ENCODE data around the gene SLC22A1.

The SLC22A1 gene

DNA sequence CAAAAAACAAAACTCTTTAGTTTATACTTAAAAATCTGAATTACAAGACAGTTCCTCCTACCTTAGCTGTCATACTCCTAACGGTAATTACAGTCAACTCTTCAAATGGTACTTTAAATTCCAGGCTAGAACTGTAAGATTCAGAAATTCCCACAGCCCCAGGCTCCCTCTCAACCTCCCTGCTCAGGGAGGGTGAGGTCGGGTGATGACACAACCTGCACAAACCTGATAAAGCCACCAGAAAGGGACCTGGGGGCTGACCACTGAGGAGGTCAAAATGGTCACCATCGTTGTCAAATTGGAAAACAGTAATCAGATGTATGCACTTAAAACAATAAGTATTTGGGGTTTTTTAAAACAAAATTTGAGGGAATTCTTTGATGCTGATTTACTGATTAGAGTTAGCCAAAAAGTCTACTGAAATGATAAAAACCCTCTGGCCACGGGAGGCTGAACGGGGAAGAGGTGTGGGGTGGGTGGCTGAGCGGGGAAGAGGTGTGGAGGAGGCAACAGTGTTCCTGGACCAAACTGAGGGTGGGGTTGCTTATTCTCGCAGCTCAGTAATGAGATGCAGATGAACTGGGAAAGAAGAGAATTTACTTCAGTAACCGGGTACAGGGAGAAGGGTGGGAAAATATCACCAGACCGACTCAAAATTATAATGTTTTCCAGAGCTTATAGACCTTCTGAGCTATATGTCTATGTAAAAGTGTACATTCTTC is 52.4 kb downstream of the SLC22A1 start:
- no peak overlapping the region for H3K9ac ChIP-seq (ENCODE audit: low read length)
- no peaks in the 10 kb centered on the region for H3K4me1 ChIP-seq (ENCODE audit: control insufficient read depth, insufficient read depth, low read length)
- no peak overlapping the region for H3K4me3 ChIP-seq (ENCODE audit: low read length)
- no peaks in the 10 kb centered on the region for H3K9me3 ChIP-seq (ENCODE audit: control insufficient read depth, low read length)
- no peaks in the 10 kb centered on the region for H3K27me3 ChIP-seq (ENCODE audit: control insufficient read depth, insufficient read depth, low read length)
- H3K36me3 ChIP-seq (ENCODE audit: control insufficient read depth, insufficient read depth, low read length) = no peaks in the 10 kb centered on the region

DNA sequence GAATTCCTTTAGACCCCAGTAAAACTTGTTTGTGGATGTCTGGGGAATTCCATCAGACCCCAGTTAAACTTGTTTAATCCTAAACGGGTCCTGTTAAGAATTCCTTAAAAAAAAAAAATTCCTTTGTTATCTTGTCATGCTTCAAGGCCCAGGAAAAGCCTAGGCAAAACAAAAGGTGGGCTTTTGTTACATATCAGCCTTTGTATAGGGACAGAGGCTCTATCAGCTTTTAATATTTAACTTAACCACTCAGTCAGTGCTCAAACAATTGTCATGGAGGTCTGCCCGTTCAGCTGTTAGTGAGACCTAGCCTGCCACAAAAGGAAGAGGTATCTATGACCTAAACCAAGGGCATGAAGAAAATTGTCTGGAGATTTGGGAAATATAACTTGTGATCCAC is 53.1 kb downstream of the SLC22A1 start:
- Histone ChIP-seq H3K9me3 (ENCODE audit: control insufficient read depth, low read length) (no peaks in the 10 kb centered on the region), H3K36me3 (ENCODE audit: control insufficient read depth, insufficient read depth, low read length) (no peaks in the 10 kb centered on the region), H3K27me3 (ENCODE audit: control insufficient read depth, insufficient read depth, low read length) (no peaks in the 10 kb centered on the region), H3K4me1 (ENCODE audit: control insufficient read depth, insufficient read depth, low read length) (no peaks in the 10 kb centered on the region), H3K4me3 (ENCODE audit: low read length) (no peak overlapping the region), H3K9ac (ENCODE audit: low read length) (no peak overlapping the region)

DNA sequence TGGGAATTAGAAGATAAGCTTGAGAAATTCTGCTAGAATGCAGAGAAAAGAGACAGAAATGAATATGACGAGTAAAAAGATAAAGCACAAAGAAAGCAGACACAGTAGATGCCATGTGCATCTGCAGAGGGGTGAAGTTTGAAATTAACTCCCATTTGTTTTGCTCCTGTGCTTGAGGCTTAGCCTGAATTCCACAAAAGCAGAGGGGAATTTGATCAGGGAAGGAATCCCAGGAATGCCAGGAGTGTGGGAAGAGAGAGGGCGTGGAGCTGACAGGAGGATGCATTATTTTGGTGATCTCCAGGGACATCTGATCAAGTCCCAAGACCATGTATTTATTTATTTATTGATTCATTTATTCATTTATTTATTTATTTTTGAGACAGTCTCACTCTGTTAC is 55.6 kb downstream of the SLC22A1 start:
- Histone ChIP-seq H3K36me3 (ENCODE audit: control insufficient read depth, insufficient read depth, low read length) (no peaks in the 10 kb centered on the region), H3K4me3 (ENCODE audit: low read length) (no peak overlapping the region), H3K9ac (ENCODE audit: low read length) (no peak overlapping the region), H3K9me3 (ENCODE audit: control insufficient read depth, low read length) (no peaks in the 10 kb centered on the region), H3K27me3 (ENCODE audit: control insufficient read depth, insufficient read depth, low read length) (no peaks in the 10 kb centered on the region), H3K4me1 (ENCODE audit: control insufficient read depth, insufficient read depth, low read length) (no peaks in the 10 kb centered on the region)

DNA sequence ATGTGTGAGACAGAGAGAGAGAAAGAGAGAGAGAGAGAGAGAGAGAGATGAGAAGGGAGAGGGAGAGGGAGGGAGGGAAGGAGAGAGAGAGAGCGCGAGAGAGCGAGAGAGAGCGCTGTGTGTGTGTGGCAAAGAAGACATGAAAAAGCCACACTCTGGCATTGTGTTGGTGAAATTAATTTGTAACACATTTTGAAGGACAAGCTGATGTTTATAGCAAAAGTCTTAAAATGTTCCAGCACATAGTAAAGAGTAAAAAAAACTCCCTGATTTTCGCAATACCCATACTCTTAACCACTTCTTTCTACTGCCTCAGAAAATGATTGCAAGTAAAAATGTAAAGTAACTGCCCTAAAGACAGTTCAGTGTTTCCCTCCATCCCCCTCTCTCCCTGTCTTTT is 56.7 kb downstream of the SLC22A1 start:
- no peaks in the 10 kb centered on the region for H3K36me3 ChIP-seq (ENCODE audit: control insufficient read depth, insufficient read depth, low read length)
- no peaks in the 10 kb centered on the region for H3K4me1 ChIP-seq (ENCODE audit: control insufficient read depth, insufficient read depth, low read length)
- H3K9me3 ChIP-seq (ENCODE audit: control insufficient read depth, low read length) = no peaks in the 10 kb centered on the region
- H3K4me3 ChIP-seq (ENCODE audit: low read length) = no peak overlapping the region
- no peak overlapping the region for H3K9ac ChIP-seq (ENCODE audit: low read length)
- no peaks in the 10 kb centered on the region for H3K27me3 ChIP-seq (ENCODE audit: control insufficient read depth, insufficient read depth, low read length)

DNA sequence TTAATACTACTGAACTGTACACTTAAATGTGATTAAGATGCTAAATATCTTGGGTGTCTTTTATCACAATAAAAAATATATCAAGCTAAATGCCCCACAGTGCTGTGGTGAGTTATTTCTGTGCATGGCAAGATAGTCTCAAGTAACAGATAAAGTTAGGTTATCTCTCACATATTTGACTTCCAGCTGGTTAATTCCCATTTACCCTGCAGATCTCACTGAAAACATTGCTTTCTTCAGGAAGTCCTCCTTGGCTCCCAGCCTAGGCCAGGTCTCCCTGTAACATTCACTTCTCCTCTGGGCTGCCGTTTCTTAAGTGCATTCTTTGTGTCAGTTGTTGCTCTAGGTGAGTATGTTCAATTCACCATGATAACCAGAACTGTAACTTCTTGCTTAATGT is 59.1 kb downstream of the SLC22A1 start:
- no peaks in the 10 kb centered on the region for H3K4me1 ChIP-seq (ENCODE audit: control insufficient read depth, insufficient read depth, low read length)
- no peaks in the 10 kb centered on the region for H3K9me3 ChIP-seq (ENCODE audit: control insufficient read depth, low read length)
- H3K9ac ChIP-seq (ENCODE audit: low read length) = no peak overlapping the region
- no peaks in the 10 kb centered on the region for H3K36me3 ChIP-seq (ENCODE audit: control insufficient read depth, insufficient read depth, low read length)
- H3K4me3 ChIP-seq (ENCODE audit: low read length) = no peak overlapping the region
- H3K27me3 ChIP-seq (ENCODE audit: control insufficient read depth, insufficient read depth, low read length) = no peaks in the 10 kb centered on the region

DNA sequence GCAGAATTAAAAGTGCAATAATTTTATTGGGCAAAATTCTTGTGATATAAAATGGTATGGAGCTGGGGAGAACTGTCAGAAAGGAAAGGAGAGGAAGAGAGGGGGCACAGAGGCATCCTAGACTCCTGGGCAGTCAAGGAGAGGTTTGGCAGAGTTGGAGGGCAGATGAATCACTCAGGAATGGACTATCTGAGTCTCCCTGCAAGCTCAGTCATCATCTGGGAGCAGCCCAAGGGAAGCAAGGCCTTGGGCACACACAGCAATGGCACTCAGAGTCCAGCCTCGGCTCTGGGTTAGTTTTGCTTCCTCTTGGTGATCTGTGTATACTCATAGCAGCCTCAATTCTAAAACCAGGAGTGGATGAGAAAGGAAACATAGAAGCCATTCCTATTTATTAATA is 67.2 kb downstream of the SLC22A1 start:
- H3K9ac ChIP-seq (ENCODE audit: low read length) = no peak overlapping the region
- H3K4me1 ChIP-seq (ENCODE audit: control insufficient read depth, insufficient read depth, low read length) = no peaks in the 10 kb centered on the region
- H3K27me3 ChIP-seq (ENCODE audit: control insufficient read depth, insufficient read depth, low read length) = no peaks in the 10 kb centered on the region
- no peaks in the 10 kb centered on the region for H3K36me3 ChIP-seq (ENCODE audit: control insufficient read depth, insufficient read depth, low read length)
- no peak overlapping the region for H3K4me3 ChIP-seq (ENCODE audit: low read length)
- no peaks in the 10 kb centered on the region for H3K9me3 ChIP-seq (ENCODE audit: control insufficient read depth, low read length)

DNA sequence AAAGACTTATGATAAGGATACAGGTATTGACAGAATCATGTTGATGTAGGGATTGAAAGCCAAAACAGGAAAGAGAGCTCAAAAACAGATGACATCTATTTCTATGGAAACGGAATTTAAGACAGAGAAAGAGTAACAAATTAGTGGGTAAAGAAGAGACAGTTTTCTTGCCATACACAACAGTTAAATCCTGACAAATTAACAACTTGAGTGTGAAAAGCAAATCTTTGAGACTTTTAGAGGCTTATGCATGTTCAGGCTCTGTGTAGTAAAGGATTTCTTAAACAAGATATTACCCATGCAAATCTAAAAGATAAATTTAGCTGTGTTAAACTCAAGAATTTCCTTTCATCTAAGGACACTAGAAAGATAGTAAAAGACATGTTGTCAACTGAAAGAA is 68.5 kb downstream of the SLC22A1 start:
- no peak overlapping the region for H3K4me3 ChIP-seq (ENCODE audit: low read length)
- H3K36me3 ChIP-seq (ENCODE audit: control insufficient read depth, insufficient read depth, low read length) = no peaks in the 10 kb centered on the region
- no peak overlapping the region for H3K9ac ChIP-seq (ENCODE audit: low read length)
- no peaks in the 10 kb centered on the region for H3K27me3 ChIP-seq (ENCODE audit: control insufficient read depth, insufficient read depth, low read length)
- no peaks in the 10 kb centered on the region for H3K9me3 ChIP-seq (ENCODE audit: control insufficient read depth, low read length)
- no peaks in the 10 kb centered on the region for H3K4me1 ChIP-seq (ENCODE audit: control insufficient read depth, insufficient read depth, low read length)

DNA sequence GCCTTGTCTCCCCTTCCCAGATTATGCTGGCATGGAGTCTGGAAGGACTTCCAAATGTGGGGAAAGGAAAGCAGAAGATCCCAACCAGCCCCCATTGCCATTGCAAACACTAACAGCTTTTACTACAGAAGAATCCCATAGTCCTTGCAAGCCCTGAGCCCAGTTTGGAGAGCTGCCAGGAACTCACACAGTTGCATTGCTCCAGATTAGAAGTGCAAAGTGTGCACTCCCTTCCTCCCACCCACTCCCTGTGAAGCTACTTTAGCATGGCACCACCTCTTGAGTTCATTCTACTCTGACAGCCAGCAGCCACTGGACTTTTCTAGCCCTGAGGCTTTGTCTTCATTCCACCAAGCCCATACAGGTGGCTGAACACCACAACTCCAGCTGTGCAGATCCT is 69.4 kb downstream of the SLC22A1 start:
- no peaks in the 10 kb centered on the region for H3K4me1 ChIP-seq (ENCODE audit: control insufficient read depth, insufficient read depth, low read length)
- H3K9me3 ChIP-seq (ENCODE audit: control insufficient read depth, low read length) = no peaks in the 10 kb centered on the region
- no peak overlapping the region for H3K9ac ChIP-seq (ENCODE audit: low read length)
- no peaks in the 10 kb centered on the region for H3K27me3 ChIP-seq (ENCODE audit: control insufficient read depth, insufficient read depth, low read length)
- H3K36me3 ChIP-seq (ENCODE audit: control insufficient read depth, insufficient read depth, low read length) = no peaks in the 10 kb centered on the region
- H3K4me3 ChIP-seq (ENCODE audit: low read length) = no peak overlapping the region

DNA sequence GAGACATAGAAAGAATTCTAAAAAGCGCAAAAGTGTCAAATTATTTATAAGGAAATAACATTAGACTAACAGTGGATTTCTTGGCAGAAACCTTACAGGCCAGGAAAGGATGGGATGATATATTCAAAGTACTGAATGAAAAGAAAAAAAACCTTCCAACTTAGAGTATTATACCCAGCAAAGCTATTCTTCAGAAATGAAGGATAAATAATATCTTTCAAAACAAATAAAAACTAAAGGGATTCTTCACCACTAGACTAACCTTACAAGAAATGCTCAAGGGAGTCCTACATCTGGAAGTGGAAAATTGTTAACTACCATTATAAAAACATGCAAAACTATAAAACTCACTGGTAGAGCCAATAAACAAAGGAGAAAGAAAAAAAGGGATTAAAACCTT is 71.2 kb downstream of the SLC22A1 start:
- H3K9me3 ChIP-seq (ENCODE audit: control insufficient read depth, low read length) = no peaks in the 10 kb centered on the region
- H3K9ac ChIP-seq (ENCODE audit: low read length) = no peak overlapping the region
- no peak overlapping the region for H3K4me3 ChIP-seq (ENCODE audit: low read length)
- no peaks in the 10 kb centered on the region for H3K4me1 ChIP-seq (ENCODE audit: control insufficient read depth, insufficient read depth, low read length)
- H3K36me3 ChIP-seq (ENCODE audit: control insufficient read depth, insufficient read depth, low read length) = no peaks in the 10 kb centered on the region
- no peaks in the 10 kb centered on the region for H3K27me3 ChIP-seq (ENCODE audit: control insufficient read depth, insufficient read depth, low read length)

DNA sequence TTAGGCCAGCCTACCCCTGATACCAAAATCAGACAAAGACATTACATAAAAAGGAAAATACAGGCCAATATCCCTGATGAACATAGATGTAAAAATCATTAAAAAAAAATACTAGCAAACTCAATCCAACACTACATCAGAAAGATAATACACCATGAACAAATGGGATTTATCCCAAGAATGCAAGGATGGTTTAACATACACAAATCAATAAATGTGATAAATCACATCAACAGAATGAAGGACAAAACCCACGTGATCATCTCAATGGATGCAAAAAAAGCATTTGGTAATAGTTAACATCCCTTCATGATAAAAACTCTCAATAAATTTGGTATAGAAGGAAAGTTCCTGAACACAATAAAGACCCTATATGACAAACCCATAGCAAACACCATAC is 73.2 kb downstream of the SLC22A1 start:
- H3K9me3 ChIP-seq (ENCODE audit: control insufficient read depth, low read length) = no peaks in the 10 kb centered on the region
- no peak overlapping the region for H3K4me3 ChIP-seq (ENCODE audit: low read length)
- H3K9ac ChIP-seq (ENCODE audit: low read length) = no peak overlapping the region
- H3K27me3 ChIP-seq (ENCODE audit: control insufficient read depth, insufficient read depth, low read length) = no peaks in the 10 kb centered on the region
- no peaks in the 10 kb centered on the region for H3K4me1 ChIP-seq (ENCODE audit: control insufficient read depth, insufficient read depth, low read length)
- no peaks in the 10 kb centered on the region for H3K36me3 ChIP-seq (ENCODE audit: control insufficient read depth, insufficient read depth, low read length)

DNA sequence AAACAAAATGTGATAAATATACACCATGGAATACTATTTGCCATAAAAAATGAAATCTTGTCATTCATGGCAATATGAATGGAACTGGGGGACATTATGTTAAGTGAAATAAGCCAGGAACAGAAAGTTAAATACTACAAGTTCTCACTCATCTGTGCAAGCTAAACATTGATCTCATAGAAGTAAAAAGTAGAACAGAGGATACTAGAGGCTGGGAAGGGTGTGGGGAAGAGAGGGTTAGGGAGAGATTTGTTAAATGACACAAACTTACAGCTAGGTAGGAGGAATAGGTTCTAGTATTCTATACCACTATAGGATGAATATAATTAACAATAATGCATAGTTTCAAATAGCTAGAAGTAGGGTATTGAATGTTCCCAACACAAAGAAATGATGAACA is 76.0 kb downstream of the SLC22A1 start:
- Histone ChIP-seq H3K4me3 (ENCODE audit: low read length) (no peak overlapping the region), H3K9ac (ENCODE audit: low read length) (no peak overlapping the region), H3K9me3 (ENCODE audit: control insufficient read depth, low read length) (no peaks in the 10 kb centered on the region), H3K27me3 (ENCODE audit: control insufficient read depth, insufficient read depth, low read length) (no peaks in the 10 kb centered on the region), H3K36me3 (ENCODE audit: control insufficient read depth, insufficient read depth, low read length) (no peaks in the 10 kb centered on the region), H3K4me1 (ENCODE audit: control insufficient read depth, insufficient read depth, low read length) (no peaks in the 10 kb centered on the region)

DNA sequence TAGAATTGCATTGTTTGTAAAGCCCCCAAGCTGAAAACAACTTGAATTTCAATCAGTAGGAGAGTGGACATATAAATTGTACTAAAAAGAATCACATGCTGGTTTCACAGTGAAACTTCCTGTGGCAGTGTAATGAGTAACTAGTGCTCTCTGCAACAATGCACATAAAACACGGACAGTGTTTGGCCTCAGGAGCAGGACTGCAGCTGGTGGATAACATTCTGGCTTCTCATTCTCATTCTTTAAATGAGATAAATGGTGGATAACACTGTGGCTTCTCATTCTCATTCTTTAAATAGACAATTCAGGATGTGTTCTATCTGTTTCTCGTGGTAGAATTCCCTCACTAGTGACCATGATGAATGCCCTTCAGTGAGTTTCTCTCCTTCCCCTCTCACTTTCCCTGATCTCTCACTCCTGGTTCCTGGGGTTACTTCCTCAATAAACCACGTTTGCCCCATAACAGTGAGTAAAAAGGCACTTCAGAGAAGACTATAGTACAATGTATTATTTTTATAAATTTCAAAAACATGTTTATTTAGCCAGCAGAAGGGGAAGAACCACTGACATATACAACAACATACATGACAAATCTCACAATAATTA is 77.1 kb downstream of the SLC22A1 start:
- H3K27me3 ChIP-seq (ENCODE audit: control insufficient read depth, insufficient read depth, low read length) = no peaks in the 10 kb centered on the region
- no peaks in the 10 kb centered on the region for H3K9me3 ChIP-seq (ENCODE audit: control insufficient read depth, low read length)
- H3K4me1 ChIP-seq (ENCODE audit: control insufficient read depth, insufficient read depth, low read length) = no peaks in the 10 kb centered on the region
- no peak overlapping the region for H3K4me3 ChIP-seq (ENCODE audit: low read length)
- no peaks in the 10 kb centered on the region for H3K36me3 ChIP-seq (ENCODE audit: control insufficient read depth, insufficient read depth, low read length)
- H3K9ac ChIP-seq (ENCODE audit: low read length) = no peak overlapping the region

DNA sequence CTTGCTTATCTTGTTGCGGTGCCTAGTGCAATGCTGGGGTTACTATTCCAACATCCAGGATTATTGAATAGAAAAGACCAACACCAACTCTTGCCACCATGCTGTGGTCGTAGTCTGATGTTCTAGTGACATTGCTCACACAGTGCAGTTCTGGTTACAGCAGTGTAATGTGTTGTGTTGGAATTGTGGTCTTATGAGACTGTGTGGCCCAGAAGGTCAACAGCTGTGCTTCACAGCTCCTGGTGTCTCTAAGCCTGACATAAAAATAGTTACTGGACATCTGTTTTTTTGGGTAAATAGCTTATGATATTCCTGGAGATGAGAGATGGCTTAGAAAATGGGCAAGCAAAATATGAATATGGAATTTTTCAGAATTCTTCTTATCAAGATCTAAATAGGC is 79.4 kb downstream of the SLC22A1 start:
- Histone ChIP-seq H3K27me3 (ENCODE audit: control insufficient read depth, insufficient read depth, low read length) (no peaks in the 10 kb centered on the region), H3K9ac (ENCODE audit: low read length) (no peak overlapping the region), H3K36me3 (ENCODE audit: control insufficient read depth, insufficient read depth, low read length) (no peaks in the 10 kb centered on the region), H3K9me3 (ENCODE audit: control insufficient read depth, low read length) (no peaks in the 10 kb centered on the region), H3K4me1 (ENCODE audit: control insufficient read depth, insufficient read depth, low read length) (no peaks in the 10 kb centered on the region), H3K4me3 (ENCODE audit: low read length) (no peak overlapping the region)
